Brain microvascular endothelial cell (primary cell): ENCODE results near the gene CCNB1.

Experiments used
- DNase-seq: peaks from one replicate; pipeline ENCODE4 v3.0.0-alpha.2; 2020
- H3K27ac ChIP-seq: fragments of 250-450 bp; sonication (Bioruptor Pico); 2 replicates; pipeline ENCODE4 v1.5.1; 2020; ENCODE audit warnings: mild to moderate bottlenecking, moderate library complexity
- H3K27me3 ChIP-seq: fragments of 250-450 bp; sonication (Bioruptor Pico); replicated peaks from 2 replicates; pipeline ENCODE4 v1.5.1; 2020; ENCODE audit warnings: mild to moderate bottlenecking
- H3K36me3 ChIP-seq: fragments of 250-450 bp; sonication (Bioruptor Pico); replicated peaks from 2 replicates; pipeline ENCODE4 v1.5.1; 2020; ENCODE audit warnings: mild to moderate bottlenecking
- H3K4me3 ChIP-seq: 2 replicates; pipeline ENCODE4 v1.5.1; 2011; ENCODE audit warnings: low read depth, mild to moderate bottlenecking, control low read depth, low read length, moderate library complexity
- CTCF ChIP-seq: IDR thresholded peaks from 2 replicates; pipeline ENCODE4 v1.5.1; 2011; ENCODE audit warnings: low read depth, mild to moderate bottlenecking, moderate library complexity, low read length, control low read depth, inconsistent platforms; ENCODE audit errors: missing control alignments
- in situ Hi-C: cut with HindIII; loops from 2 replicates; pipeline ENCODE4 v1.10.0; 2017; ENCODE audit warnings: low sequenced_read_pairs, low pct_ligation_motif_present

The CCNB1 gene

GRCh38 chr5:69224520-69224919, 57.6 kb downstream of the CCNB1 start:
- DNase-seq = no peak
- H3K4me3 ChIP-seq = no peak overlapping the region
- in situ Hi-C loops = no loop called here
- TF ChIP-seq CTCF = no peak
- H3K36me3 ChIP-seq = peaks cover 4% of the 10 kb centered on the region
- no peak overlapping the region for H3K27ac ChIP-seq
- H3K27me3 ChIP-seq = no peaks in the 10 kb centered on the region

GRCh38 chr5:69225860-69226259, 58.9 kb downstream of the CCNB1 start:
- peaks cover 6% of the 10 kb centered on the region for H3K36me3 ChIP-seq
- no peak for TF ChIP-seq CTCF
- no peaks in the 10 kb centered on the region for H3K27me3 ChIP-seq
- no peak overlapping the region for H3K4me3 ChIP-seq
- no peak overlapping the region for H3K27ac ChIP-seq
- in situ Hi-C loops = no loop called here
- DNase-seq = no peak
